HG02759 (cell line): ENCODE measurements around the gene GPHB5.
"Not testable (repeated sequence)": the region's sequence is repeated elsewhere in the genome, so short reads cannot be mapped to it uniquely, and the experiment has no call there.

Experiments used
- ATAC-seq: cut with Tn5 transposase; IDR thresholded peaks from one replicate; pipeline ENCODE4 v1.9.1; 2021; ENCODE audit warnings: mild to moderate bottlenecking, moderate library complexity; ENCODE audit not compliant: unreplicated experiment

GPHB5 gene

GRCh38 chr14:63318835-63319234 lies at the start of gene GPHB5:
Gene GPHB5 (minus strand): TSS chr14:63318935. CDS start chr14:63317849, 1,086 bp downstream.
- ATAC-seq, result no peak

- no peak for ATAC-seq
Measured at GRCh38 chr14:63367742-63368364, 49.1 kb upstream of the GPHB5 start.

GRCh38 chr14:63362389-63362819 lies 43.7 kb upstream of the GPHB5 start:
- ATAC-seq, result no peak

GRCh38 chr14:63361790-63362189 lies 43.1 kb upstream of the GPHB5 start:
- no peak for ATAC-seq

- no peak for ATAC-seq
Measured at GRCh38 chr14:63357841-63358240, 39.1 kb upstream of the GPHB5 start.

- ATAC-seq, result no peak
Measured at GRCh38 chr14:63345826-63346225, 27.1 kb upstream of the GPHB5 start.

GRCh38 chr14:63344336-63344735 lies 25.6 kb upstream of the GPHB5 start:
- ATAC-seq, result no peak

GRCh38 chr14:63343878-63344277 lies 25.1 kb upstream of the GPHB5 start:
- no peak for ATAC-seq

- ATAC-seq, result no peak
Measured at GRCh38 chr14:63342371-63342770, 23.6 kb upstream of the GPHB5 start.

- no peak for ATAC-seq
Measured at GRCh38 chr14:63328787-63329737, 10.3 kb upstream of the GPHB5 start.

GRCh38 chr14:63326840-63327239 lies 8.1 kb upstream of the GPHB5 start:
- no peak for ATAC-seq

- ATAC-seq, result no peak
Measured at GRCh38 chr14:63322897-63323573, 4.3 kb upstream of the GPHB5 start.

GRCh38 chr14:63322472-63322871 lies 3.7 kb upstream of the GPHB5 start:
- ATAC-seq, result no peak

GRCh38 chr14:63308723-63309317 lies 9.9 kb downstream of the GPHB5 start:
- no peak for ATAC-seq

GRCh38 chr14:63304429-63304828 lies 14.3 kb downstream of the GPHB5 start:
- not testable (repeated sequence) for ATAC-seq

- no peak for ATAC-seq
Measured at GRCh38 chr14:63301891-63302534, 16.7 kb downstream of the GPHB5 start.

GRCh38 chr14:63300854-63301253 lies 17.9 kb downstream of the GPHB5 start:
- no peak for ATAC-seq

GRCh38 chr14:63299351-63300110 lies 19.2 kb downstream of the GPHB5 start:
- no peak for ATAC-seq

GRCh38 chr14:63297372-63298063 lies 21.2 kb downstream of the GPHB5 start:
- no peak for ATAC-seq
